H9 (cell line): ENCODE measurements around the gene FAT1. TPM values are rescaled to one million over a fixed set of nuclear protein-coding genes. Genes with fewer than 3 reads are reported as not detected.

ENCODE experiments used
- DNase-seq: peaks from one replicate; pipeline ENCODE4 v3.0.0-alpha.2; 2017
- H2AFZ ChIP-seq: one replicate; pipeline ENCODE4 v1.6.1; 2013; ENCODE audit warnings: mild to moderate bottlenecking, low read length, control low read depth, moderate library complexity
- H2AK5ac ChIP-seq: 2 replicates; pipeline ENCODE4 v1.6.1; 2013; ENCODE audit warnings: low read length, control low read depth, mixed read lengths; ENCODE audit not compliant: insufficient read length
- H2BK120ac ChIP-seq: one replicate; pipeline ENCODE4 v1.6.1; 2013; ENCODE audit warnings: low read depth, mild to moderate bottlenecking, low read length, control low read depth, inconsistent platforms; ENCODE audit not compliant: poor library complexity, severe bottlenecking
- H2BK12ac ChIP-seq: 2 replicates; pipeline ENCODE4 v1.6.1; 2013; ENCODE audit warnings: low read length, control low read depth, mixed read lengths, low read depth; ENCODE audit not compliant: insufficient read length
- H2BK15ac ChIP-seq: 2 replicates; pipeline ENCODE4 v1.6.1; 2013; ENCODE audit warnings: low read depth, low read length, control low read depth
- H2BK20ac ChIP-seq: one replicate; pipeline ENCODE4 v1.6.1; 2013; ENCODE audit warnings: low read depth, mild to moderate bottlenecking, low read length, control low read depth, inconsistent platforms; ENCODE audit not compliant: poor library complexity, severe bottlenecking
- H2BK5ac ChIP-seq: 2 replicates; pipeline ENCODE4 v1.6.1; 2013; ENCODE audit warnings: low read length, control low read depth, mixed read lengths; ENCODE audit not compliant: insufficient read length
- H3K14ac ChIP-seq: 2 replicates; pipeline ENCODE4 v1.6.1; 2013; ENCODE audit warnings: low read length, control low read depth; ENCODE audit not compliant: insufficient read depth
- H3K18ac ChIP-seq: 2 replicates; pipeline ENCODE4 v1.6.1; 2013; ENCODE audit warnings: low read depth, mild to moderate bottlenecking, mixed read lengths, low read length, control low read depth; ENCODE audit not compliant: insufficient read length
- H3K23ac ChIP-seq: 2 replicates; pipeline ENCODE4 v1.6.1; 2013; ENCODE audit warnings: low read length, control low read depth, mixed read lengths, low read depth; ENCODE audit not compliant: insufficient read length
- H3K23me2 ChIP-seq: 2 replicates; pipeline ENCODE4 v1.6.1; 2013; ENCODE audit warnings: low read depth, mild to moderate bottlenecking, mixed read lengths, low read length, control low read depth; ENCODE audit not compliant: insufficient read length, poor library complexity, severe bottlenecking
- H3K27ac ChIP-seq: 2 replicates; pipeline ENCODE4 v1.5.1; 2013; ENCODE audit warnings: low read length, control low read depth, mixed read lengths, low read depth; ENCODE audit not compliant: insufficient read length
- H3K27me3 ChIP-seq: 2 replicates; pipeline ENCODE4 v1.6.1; 2013; ENCODE audit warnings: low read length, control low read depth, inconsistent platforms; ENCODE audit not compliant: insufficient read depth
- H3K4ac ChIP-seq: 2 replicates; pipeline ENCODE4 v1.6.1; 2013; ENCODE audit warnings: low read depth, mild to moderate bottlenecking, control low read depth, inconsistent platforms, low read length, moderate library complexity
- H3K4me1 ChIP-seq: 2 replicates; pipeline ENCODE4 v1.6.1; 2013; ENCODE audit warnings: low read length, control low read depth, inconsistent platforms; ENCODE audit not compliant: insufficient read depth
- H3K4me2 ChIP-seq: 2 replicates; pipeline ENCODE4 v1.6.1; 2013; ENCODE audit warnings: low read length, control low read depth, mixed read lengths; ENCODE audit not compliant: insufficient read length, insufficient read depth
- H3K56ac ChIP-seq: 2 replicates; pipeline ENCODE4 v1.6.1; 2013; ENCODE audit warnings: low read depth, mild to moderate bottlenecking, mixed read lengths, low read length, control low read depth; ENCODE audit not compliant: insufficient read length
- H3K79me1 ChIP-seq: 2 replicates; pipeline ENCODE4 v1.6.1; 2013; ENCODE audit warnings: low read depth, mild to moderate bottlenecking, moderate library complexity, low read length, control low read depth, inconsistent platforms; ENCODE audit not compliant: insufficient read depth, poor library complexity, severe bottlenecking
- H3K79me2 ChIP-seq: 2 replicates; pipeline ENCODE4 v1.6.1; 2013; ENCODE audit warnings: low read length, control low read depth, inconsistent platforms; ENCODE audit not compliant: insufficient read depth
- H3K9ac ChIP-seq: 2 replicates; pipeline ENCODE4 v1.6.1; 2013; ENCODE audit warnings: low read length, control low read depth, mixed read lengths; ENCODE audit not compliant: insufficient read length; ENCODE audit errors: extremely low read depth
- H3K9me3 ChIP-seq: one replicate; pipeline ENCODE4 v1.6.1; 2013; ENCODE audit warnings: low read depth, low read length, inconsistent platforms; ENCODE audit not compliant: control insufficient read depth
- H3T11ph ChIP-seq: one replicate; pipeline ENCODE4 v1.6.1; 2013; ENCODE audit warnings: mild to moderate bottlenecking, low read length, control low read depth, inconsistent platforms
- H4K20me1 ChIP-seq: one replicate; pipeline ENCODE4 v1.6.1; 2013; ENCODE audit not compliant: control insufficient read depth, insufficient read length, insufficient read depth
- H4K5ac ChIP-seq: 2 replicates; pipeline ENCODE4 v1.6.1; 2013; ENCODE audit warnings: low read depth, mild to moderate bottlenecking, mixed read lengths, low read length, control low read depth; ENCODE audit not compliant: insufficient read length
- H4K8ac ChIP-seq: replicated peaks from 2 replicates; pipeline ENCODE4 v1.6.1; 2013; ENCODE audit warnings: low read length, control low read depth, mixed read lengths, low read depth; ENCODE audit not compliant: insufficient read length
- H4K91ac ChIP-seq: 2 replicates; pipeline ENCODE4 v1.6.1; 2013; ENCODE audit warnings: low read depth, mild to moderate bottlenecking, moderate library complexity, mixed read lengths, low read length, control low read depth; ENCODE audit not compliant: insufficient read length
- H3K27ac Mint-ChIP-seq, 3 experiments: 2 replicates in 2 of 3; 3 replicates in 1 of 3; pipeline ENCODE4 v1.8.0; 2020 to 2021; ENCODE audit warnings: mixed read lengths in 3 of 3, mild to moderate bottlenecking in 1 of 3, moderate library complexity in 1 of 3
- H3K27me3 Mint-ChIP-seq: 2 replicates; pipeline ENCODE4 v1.8.0; 2021; ENCODE audit warnings: low read depth, mild to moderate bottlenecking, moderate library complexity, mixed read lengths
- H3K36me3 Mint-ChIP-seq, 3 experiments: 2 replicates in 2 of 3; 3 replicates in 1 of 3; pipeline ENCODE4 v1.8.0; 2020 to 2021; ENCODE audit warnings: low read depth in 3 of 3, mixed read lengths in 3 of 3; ENCODE audit not compliant: insufficient read depth in 1 of 3
- H3K4me1 Mint-ChIP-seq, 2 experiments: 2 replicates each; pipeline ENCODE4 v1.8.0; 2020; ENCODE audit warnings: mixed read lengths in 2 of 2
- H3K4me3 Mint-ChIP-seq, 2 experiments: 2 replicates in 1 of 2; 3 replicates in 1 of 2; pipeline ENCODE4 v1.8.0; 2020 to 2021; ENCODE audit warnings: mild to moderate bottlenecking in 2 of 2, mixed read lengths in 2 of 2, moderate library complexity in 1 of 2
- H3K9me3 Mint-ChIP-seq, 2 experiments: 2 replicates in 1 of 2; 3 replicates in 1 of 2; pipeline ENCODE4 v1.8.0; 2020; ENCODE audit warnings: mild to moderate bottlenecking in 2 of 2, mixed read lengths in 2 of 2, moderate library complexity in 1 of 2
- WGBS: extraction: QIAGEN DNeasy Blood & Tissue Kit; methylation state at CpG from one replicate; pipeline ENCODE4 v1.1.7; 2013; ENCODE audit warnings: missing lambda C conversion rate, low lambda C conversion rate, mixed read lengths; ENCODE audit not compliant: insufficient read length; ENCODE audit errors: extremely low coverage; 5-methylcytosine and 5-hydroxymethylcytosine counted together
- total RNA-seq: library from RNA; stranded (reverse); gene quantifications from 2 replicates; pipeline ENCODE4 v1.2.1, GENCODE V29; 2021
- TF ChIP-seq, protein P1 (sequence below): fragments of 200-600 bp; sonication (generic); conservative IDR thresholded peaks from 3 replicates; pipeline ENCODE4 v1.8.0; 2021; ENCODE audit warnings: antibody characterized with exemption, mild to moderate bottlenecking

FAT1 gene
- total RNA-seq, 1 experiment from 2014 or later, result 173 TPM

DNA sequence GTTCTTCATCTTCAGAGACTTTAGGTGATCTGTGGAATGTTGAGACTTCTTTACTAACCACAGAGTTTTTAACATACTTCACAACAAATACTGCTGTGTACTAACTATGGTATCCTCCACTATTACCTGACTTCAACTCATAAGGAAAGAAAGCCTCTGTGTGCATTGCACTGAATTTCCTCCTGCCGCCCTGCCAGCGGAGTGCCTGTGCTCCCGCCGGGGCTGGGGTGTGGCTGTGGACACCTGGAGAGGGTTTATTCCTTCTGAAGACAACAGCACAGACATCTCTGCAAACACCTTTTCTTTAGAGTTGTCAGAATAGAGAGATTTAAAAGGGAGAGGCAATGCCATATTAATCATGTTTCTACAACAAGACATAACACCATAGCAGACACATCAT, 63.3 kb downstream of the FAT1 start:
- H3K27me3 ChIP-seq, result no peaks in the 10 kb centered on the region
- no peak overlapping the region for H3T11ph ChIP-seq
- no peaks in the 10 kb centered on the region for H4K20me1 ChIP-seq
- no peak overlapping the region for H2BK120ac ChIP-seq
- H3K4me1 Mint-ChIP-seq, result peaks cover 17 to 27% of the 10 kb centered on the region in 2 experiments
- H4K8ac ChIP-seq, result no peak overlapping the region
- no peak for DNase-seq
- H3K9me3 ChIP-seq, result no peaks in the 10 kb centered on the region
- WGBS, result no CpG with 5 or more reads among the region's 4 CpGs
- no peaks in the 10 kb centered on the region for H3K23me2 ChIP-seq
- no peak overlapping the region for H3K23ac ChIP-seq
- H3K14ac ChIP-seq, result no peak overlapping the region
- H3K56ac ChIP-seq, result no peak overlapping the region
- H2BK5ac ChIP-seq, result no peak overlapping the region
- no peak overlapping the region for H3K4me2 ChIP-seq
- no peak overlapping the region for H2BK15ac ChIP-seq
- TF ChIP-seq, protein P1, sequence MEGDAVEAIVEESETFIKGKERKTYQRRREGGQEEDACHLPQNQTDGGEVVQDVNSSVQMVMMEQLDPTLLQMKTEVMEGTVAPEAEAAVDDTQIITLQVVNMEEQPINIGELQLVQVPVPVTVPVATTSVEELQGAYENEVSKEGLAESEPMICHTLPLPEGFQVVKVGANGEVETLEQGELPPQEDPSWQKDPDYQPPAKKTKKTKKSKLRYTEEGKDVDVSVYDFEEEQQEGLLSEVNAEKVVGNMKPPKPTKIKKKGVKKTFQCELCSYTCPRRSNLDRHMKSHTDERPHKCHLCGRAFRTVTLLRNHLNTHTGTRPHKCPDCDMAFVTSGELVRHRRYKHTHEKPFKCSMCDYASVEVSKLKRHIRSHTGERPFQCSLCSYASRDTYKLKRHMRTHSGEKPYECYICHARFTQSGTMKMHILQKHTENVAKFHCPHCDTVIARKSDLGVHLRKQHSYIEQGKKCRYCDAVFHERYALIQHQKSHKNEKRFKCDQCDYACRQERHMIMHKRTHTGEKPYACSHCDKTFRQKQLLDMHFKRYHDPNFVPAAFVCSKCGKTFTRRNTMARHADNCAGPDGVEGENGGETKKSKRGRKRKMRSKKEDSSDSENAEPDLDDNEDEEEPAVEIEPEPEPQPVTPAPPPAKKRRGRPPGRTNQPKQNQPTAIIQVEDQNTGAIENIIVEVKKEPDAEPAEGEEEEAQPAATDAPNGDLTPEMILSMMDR, result no peak
- H3K36me3 Mint-ChIP-seq, result peaks cover 8 to 39% (median 35%) of the 10 kb centered on the region in 3 experiments; a peak in 6 of 7 replicates
- no peak overlapping the region for H3K18ac ChIP-seq
- no peak overlapping the region for H3K9ac ChIP-seq
- H3K27ac Mint-ChIP-seq, result no peak overlapping the region
- no peak overlapping the region for H2BK12ac ChIP-seq
- H2AFZ ChIP-seq, result no peak overlapping the region
- no peak overlapping the region for H4K5ac ChIP-seq
- H3K4me3 Mint-ChIP-seq, result no peak overlapping the region
- H3K79me1 ChIP-seq, result peaks cover 3% of the 10 kb centered on the region
- H2BK20ac ChIP-seq, result no peak overlapping the region
- H3K79me2 ChIP-seq, result no peaks in the 10 kb centered on the region
- H3K27me3 Mint-ChIP-seq, result no peaks in the 10 kb centered on the region
- H3K27ac ChIP-seq, result no peak overlapping the region
- H4K91ac ChIP-seq, result no peak overlapping the region
- no peak overlapping the region for H2AK5ac ChIP-seq
- H3K4me1 ChIP-seq, result peaks cover 3% of the 10 kb centered on the region; the same call in 1 of the 2 replicates
- H3K9me3 Mint-ChIP-seq, result no peaks in the 10 kb centered on the region
- no peak overlapping the region for H3K4ac ChIP-seq
